ENCODE data around the gene DENND1A. TPM values are rescaled to one million over a fixed set of nuclear protein-coding genes. Genes with fewer than 3 reads are reported as not detected.

DENND1A gene
- total and polyA plus RNA-seq, 2 experiments from 2014 or later, result 13.1 to 14.5 TPM

GRCh38 chr9:123679330-123679987, 250.5 kb downstream of the DENND1A start:
- DNase-seq (ENCODE audit: low read depth in 1 of 2, low spot score in 1 of 2), result peak in 1 of 2 donors; percentile 10
- TF ChIP-seq, protein P1, sequence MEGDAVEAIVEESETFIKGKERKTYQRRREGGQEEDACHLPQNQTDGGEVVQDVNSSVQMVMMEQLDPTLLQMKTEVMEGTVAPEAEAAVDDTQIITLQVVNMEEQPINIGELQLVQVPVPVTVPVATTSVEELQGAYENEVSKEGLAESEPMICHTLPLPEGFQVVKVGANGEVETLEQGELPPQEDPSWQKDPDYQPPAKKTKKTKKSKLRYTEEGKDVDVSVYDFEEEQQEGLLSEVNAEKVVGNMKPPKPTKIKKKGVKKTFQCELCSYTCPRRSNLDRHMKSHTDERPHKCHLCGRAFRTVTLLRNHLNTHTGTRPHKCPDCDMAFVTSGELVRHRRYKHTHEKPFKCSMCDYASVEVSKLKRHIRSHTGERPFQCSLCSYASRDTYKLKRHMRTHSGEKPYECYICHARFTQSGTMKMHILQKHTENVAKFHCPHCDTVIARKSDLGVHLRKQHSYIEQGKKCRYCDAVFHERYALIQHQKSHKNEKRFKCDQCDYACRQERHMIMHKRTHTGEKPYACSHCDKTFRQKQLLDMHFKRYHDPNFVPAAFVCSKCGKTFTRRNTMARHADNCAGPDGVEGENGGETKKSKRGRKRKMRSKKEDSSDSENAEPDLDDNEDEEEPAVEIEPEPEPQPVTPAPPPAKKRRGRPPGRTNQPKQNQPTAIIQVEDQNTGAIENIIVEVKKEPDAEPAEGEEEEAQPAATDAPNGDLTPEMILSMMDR (IDR thresholded peaks at IDR 0.05; ENCODE audit: low read depth, low read length), result no peak
- H3K36me3 ChIP-seq, result no peaks in the 10 kb centered on the region
- H3K27ac ChIP-seq, result no peak overlapping the region
- H3K4me3 ChIP-seq, result no peak overlapping the region
- H3K27me3 ChIP-seq, result no peaks in the 10 kb centered on the region
- H3K4me1 ChIP-seq (ENCODE audit: low read depth), result peaks cover 30% of the 10 kb centered on the region
- no peaks in the 10 kb centered on the region for H3K9me3 ChIP-seq (ENCODE audit: low read depth)

DNA sequence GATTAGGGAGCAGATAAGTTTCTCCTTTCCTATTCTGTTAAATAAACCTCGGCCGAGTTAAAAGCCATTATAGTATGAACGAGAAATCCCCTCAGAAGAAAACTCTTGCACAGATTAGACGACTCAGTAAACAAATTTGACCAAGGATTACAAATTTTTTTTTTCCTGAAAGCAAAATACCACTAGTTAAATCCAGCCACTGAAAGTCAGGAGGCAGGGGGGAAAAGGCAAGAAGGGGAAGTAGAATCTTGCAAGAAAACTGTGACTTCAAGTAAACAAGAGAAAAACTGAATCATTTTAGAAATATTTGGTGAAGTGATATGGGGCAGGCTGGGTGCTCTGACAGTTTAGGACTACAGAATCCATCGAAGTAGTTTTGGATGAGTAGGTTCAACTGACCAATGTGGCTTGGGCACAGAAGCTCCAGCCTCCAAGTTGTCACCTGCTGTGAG, 251.0 kb downstream of the DENND1A start:
- peaks cover 30% of the 10 kb centered on the region for H3K4me1 ChIP-seq (ENCODE audit: low read depth)
- no peak overlapping the region for H3K4me3 ChIP-seq
- H3K36me3 ChIP-seq, result no peaks in the 10 kb centered on the region
- TF ChIP-seq, protein P1 (IDR thresholded peaks at IDR 0.05; ENCODE audit: low read depth, low read length), result no peak
- no peaks in the 10 kb centered on the region for H3K27me3 ChIP-seq
- DNase-seq (ENCODE audit: low read depth in 1 of 2, low spot score in 1 of 2), result peak in 1 of 2 donors; percentile 21
- peak overlapping the region; percentile 9 for H3K27ac ChIP-seq
- H3K9me3 ChIP-seq (ENCODE audit: low read depth), result no peaks in the 10 kb centered on the region

- no peaks in the 10 kb centered on the region for H3K9me3 ChIP-seq (ENCODE audit: low read depth)
- no peaks in the 10 kb centered on the region for H3K36me3 ChIP-seq
- H3K27me3 ChIP-seq, result no peaks in the 10 kb centered on the region
- TF ChIP-seq, protein P1 (IDR thresholded peaks at IDR 0.05; ENCODE audit: low read depth, low read length), result no peak
- peaks cover 30% of the 10 kb centered on the region for H3K4me1 ChIP-seq (ENCODE audit: low read depth)
- H3K27ac ChIP-seq, result peak overlapping the region; percentile 9
- no peak overlapping the region for H3K4me3 ChIP-seq
- DNase-seq (ENCODE audit: low read depth in 1 of 2, low spot score in 1 of 2), result peak; percentile 14 to 62
These were observed 251.7 kb downstream of the DENND1A start for GRCh38 chr9:123678038-123678877.

DNA sequence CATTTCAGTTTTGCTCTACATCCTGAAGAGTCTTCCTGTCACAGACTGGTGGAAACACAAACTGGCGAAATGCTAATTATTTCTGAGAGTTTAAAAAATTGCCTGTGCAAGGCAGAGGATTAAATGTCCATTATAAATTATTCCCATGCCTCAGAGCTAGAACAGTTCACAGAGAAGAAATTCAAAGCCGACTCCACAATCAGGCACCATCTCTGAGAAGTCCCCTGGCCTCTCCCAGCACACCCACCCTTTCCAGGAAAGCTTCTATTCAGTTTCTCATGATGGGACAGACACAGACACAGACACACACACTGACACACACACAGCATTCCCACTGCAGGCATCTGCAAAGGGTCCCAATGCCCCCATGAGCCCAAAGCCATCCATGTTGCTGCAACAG, 253.1 kb downstream of the DENND1A start:
- Histone ChIP-seq H3K9me3 (ENCODE audit: low read depth) (no peaks in the 10 kb centered on the region), H3K27ac (no peak overlapping the region), H3K4me1 (ENCODE audit: low read depth) (peaks cover 30% of the 10 kb centered on the region), H3K4me3 (no peak overlapping the region), H3K36me3 (no peaks in the 10 kb centered on the region), H3K27me3 (no peaks in the 10 kb centered on the region)
- no peak for DNase-seq (ENCODE audit: low read depth in 1 of 2, low spot score in 1 of 2)
- TF ChIP-seq, protein P1 (IDR thresholded peaks at IDR 0.05; ENCODE audit: low read depth, low read length), result no peak

- H3K27me3 ChIP-seq, result no peaks in the 10 kb centered on the region
- no peaks in the 10 kb centered on the region for H3K4me1 ChIP-seq (ENCODE audit: low read depth)
- no peak overlapping the region for H3K27ac ChIP-seq
- H3K4me3 ChIP-seq, result no peak overlapping the region
- no peaks in the 10 kb centered on the region for H3K36me3 ChIP-seq
- no peaks in the 10 kb centered on the region for H3K9me3 ChIP-seq (ENCODE audit: low read depth)
- DNase-seq (ENCODE audit: low read depth in 1 of 2, low spot score in 1 of 2), result no peak
- TF ChIP-seq, protein P1 (IDR thresholded peaks at IDR 0.05; ENCODE audit: low read depth, low read length), result no peak
These were observed 260.6 kb downstream of the DENND1A start for GRCh38 chr9:123669346-123669745.
